Vagina (tissue), 2 donors: ENCODE data around the gene UPP2. TPM values are rescaled to one million over a fixed set of nuclear protein-coding genes. Genes with fewer than 3 reads are reported as not detected.

Experiments used
- DNase-seq, 2 donors: peaks; one replicate each; pipeline ENCODE4 v3.0.0-alpha.2; 2017; ENCODE audit errors: extremely low spot score in 2 of 2
- H3K27ac ChIP-seq: fragments of 200-600 bp; sonication (generic); one replicate; pipeline ENCODE4 v1.5.1; 2019
- H3K27me3 ChIP-seq: fragments of 200-600 bp; sonication (generic); one replicate; pipeline ENCODE4 v1.5.1; 2019
- H3K36me3 ChIP-seq, 2 donors: fragments of 200-600 bp; sonication (generic); one replicate each; pipeline ENCODE4 v1.5.1; 2017 to 2019
- H3K4me1 ChIP-seq: fragments of 200-600 bp; sonication (generic); one replicate; pipeline ENCODE4 v1.5.1; 2019
- H3K4me3 ChIP-seq, 2 donors: fragments of 200-600 bp; sonication (generic); 1 replicate in 1 of 2; 2 replicates in 1 of 2; pipeline ENCODE4 v1.5.1; 2016 to 2019
- H3K9me3 ChIP-seq: fragments of 200-600 bp; sonication (generic); one replicate; pipeline ENCODE4 v1.5.1; 2019
- POLR2A ChIP-seq, 2 donors: fragments of 450-650 bp; IDR thresholded peaks; one replicate each; pipeline ENCODE4 v1.6.1; 2017; ENCODE audit warnings: antibody characterized with exemption in 2 of 2, mild to moderate bottlenecking in 2 of 2, moderate library complexity in 2 of 2
- POLR2AphosphoS5 ChIP-seq, 2 donors: sonication (generic); formaldehyde crosslinking; IDR thresholded peaks; one replicate each; pipeline ENCODE4 v1.9.0; 2017; ENCODE audit warnings: antibody characterized with exemption in 2 of 2, mild to moderate bottlenecking in 2 of 2, low read depth in 1 of 2; ENCODE audit not compliant: insufficient read depth in 1 of 2
- intact Hi-C: fragments of 100-400 bp; cut with DNase I; formaldehyde crosslinking; loops from one replicate; pipeline ENCODE4 v1.15.1; 2023
- total RNA-seq: library from RNA; depleted of rRNA; stranded (reverse); fragments of >200 nt; gene quantifications from one replicate; pipeline ENCODE4 v1.2.3, GENCODE V29; 2016
- TF ChIP-seq, protein P1 (sequence below), 3 experiments: fragments of 450-650 bp in 2 of 3; fragments of 200-600 bp in 1 of 3; sonication (generic) in 1 of 3; IDR thresholded peaks; one replicate each; pipeline ENCODE4 v1.5.1; 2017 to 2019; ENCODE audit warnings: antibody characterized with exemption in 3 of 3, mild to moderate bottlenecking in 2 of 3, moderate library complexity in 2 of 3

UPP2 gene
- total RNA-seq, 1 donor from 2014 or later: not detected

DNA sequence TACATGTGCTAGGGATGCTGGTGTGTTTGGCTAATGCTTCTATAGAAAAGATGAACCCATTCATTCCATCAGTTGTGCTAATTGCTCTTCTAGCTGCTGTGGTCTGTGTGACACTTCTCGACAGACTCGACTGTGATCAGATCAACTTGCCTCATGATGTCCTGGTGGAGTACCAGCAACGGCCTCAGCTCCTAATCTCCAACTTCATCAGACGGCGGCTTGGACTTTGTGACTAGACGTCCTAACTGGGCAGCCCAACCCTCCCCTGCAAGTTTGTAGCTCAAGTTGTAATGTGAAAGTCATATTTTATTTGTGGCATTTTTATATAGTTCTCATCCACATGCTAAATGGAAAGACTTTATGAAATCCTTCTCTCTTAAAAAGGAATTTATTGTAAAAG is 33.0 kb downstream of the UPP2 start:
- peaks cover 10% of the 10 kb centered on the region for H3K4me1 ChIP-seq
- intact Hi-C loops: no loop called here
- no peaks in the 10 kb centered on the region for H3K9me3 ChIP-seq
- H3K27me3 ChIP-seq: no peaks in the 10 kb centered on the region
- H3K27ac ChIP-seq: no peak overlapping the region
- TF ChIP-seq, protein P1, sequence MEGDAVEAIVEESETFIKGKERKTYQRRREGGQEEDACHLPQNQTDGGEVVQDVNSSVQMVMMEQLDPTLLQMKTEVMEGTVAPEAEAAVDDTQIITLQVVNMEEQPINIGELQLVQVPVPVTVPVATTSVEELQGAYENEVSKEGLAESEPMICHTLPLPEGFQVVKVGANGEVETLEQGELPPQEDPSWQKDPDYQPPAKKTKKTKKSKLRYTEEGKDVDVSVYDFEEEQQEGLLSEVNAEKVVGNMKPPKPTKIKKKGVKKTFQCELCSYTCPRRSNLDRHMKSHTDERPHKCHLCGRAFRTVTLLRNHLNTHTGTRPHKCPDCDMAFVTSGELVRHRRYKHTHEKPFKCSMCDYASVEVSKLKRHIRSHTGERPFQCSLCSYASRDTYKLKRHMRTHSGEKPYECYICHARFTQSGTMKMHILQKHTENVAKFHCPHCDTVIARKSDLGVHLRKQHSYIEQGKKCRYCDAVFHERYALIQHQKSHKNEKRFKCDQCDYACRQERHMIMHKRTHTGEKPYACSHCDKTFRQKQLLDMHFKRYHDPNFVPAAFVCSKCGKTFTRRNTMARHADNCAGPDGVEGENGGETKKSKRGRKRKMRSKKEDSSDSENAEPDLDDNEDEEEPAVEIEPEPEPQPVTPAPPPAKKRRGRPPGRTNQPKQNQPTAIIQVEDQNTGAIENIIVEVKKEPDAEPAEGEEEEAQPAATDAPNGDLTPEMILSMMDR (IDR thresholded peaks at IDR 0.05): no peak
- TF ChIP-seq POLR2AphosphoS5 (IDR thresholded peaks at IDR 0.05; ENCODE audit: insufficient read depth in 1 of 2, low read depth in 1 of 2) (no peak), POLR2A (IDR thresholded peaks at IDR 0.05) (no peak)
- H3K4me3 ChIP-seq: no peak overlapping the region
- H3K36me3 ChIP-seq: no peaks in the 10 kb centered on the region
- no peak for DNase-seq

DNA sequence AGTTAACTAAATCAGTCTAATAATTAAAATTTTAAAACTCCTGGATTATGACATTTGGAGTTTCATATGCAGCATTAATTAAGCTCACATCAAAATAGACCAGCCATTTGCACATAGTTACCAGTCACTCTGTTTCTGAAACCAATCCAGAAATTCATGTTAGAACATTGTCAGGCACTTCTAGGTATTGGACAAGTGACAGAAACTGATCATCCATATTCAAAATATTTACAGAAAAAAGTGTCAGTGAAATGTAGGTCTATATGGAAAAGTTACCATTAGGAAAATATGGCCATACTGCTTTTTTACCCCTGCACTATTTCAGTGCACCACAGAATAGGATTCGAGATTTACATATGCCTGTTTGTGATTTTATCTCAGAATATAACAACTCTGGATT is 33.4 kb downstream of the UPP2 start:
- H3K27me3 ChIP-seq: no peaks in the 10 kb centered on the region
- no peak for TF ChIP-seq POLR2AphosphoS5 (IDR thresholded peaks at IDR 0.05; ENCODE audit: insufficient read depth in 1 of 2, low read depth in 1 of 2)
- no peak for TF ChIP-seq POLR2A (IDR thresholded peaks at IDR 0.05)
- TF ChIP-seq, protein P1 (IDR thresholded peaks at IDR 0.05): no peak
- no peak overlapping the region for H3K4me3 ChIP-seq
- DNase-seq: no peak
- intact Hi-C loops: no loop called here
- H3K27ac ChIP-seq: no peak overlapping the region
- peaks cover 10% of the 10 kb centered on the region for H3K4me1 ChIP-seq
- H3K36me3 ChIP-seq: no peaks in the 10 kb centered on the region
- no peaks in the 10 kb centered on the region for H3K9me3 ChIP-seq

DNA sequence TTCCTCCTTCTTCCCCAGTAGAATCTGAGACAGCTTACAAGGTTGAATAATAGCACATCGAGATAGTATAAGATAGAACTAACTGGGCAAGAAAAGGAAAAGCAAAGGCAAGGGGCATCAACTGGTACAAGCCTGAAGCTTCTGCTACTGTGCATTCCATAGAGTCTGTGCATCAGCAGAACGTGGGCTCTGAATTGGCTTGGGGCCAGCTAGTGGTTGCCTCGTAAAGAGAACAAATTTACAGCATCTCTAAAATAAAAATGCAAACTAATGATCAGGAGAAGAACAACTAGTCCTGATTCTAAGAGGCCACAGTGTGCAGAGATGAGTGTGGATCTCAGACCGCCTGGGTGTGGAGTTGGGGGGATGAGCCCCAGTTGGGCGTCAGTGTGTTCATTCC is 36.6 kb downstream of the UPP2 start:
- Histone ChIP-seq H3K27ac (no peak overlapping the region), H3K36me3 (no peaks in the 10 kb centered on the region), H3K4me1 (no peaks in the 10 kb centered on the region), H3K9me3 (no peaks in the 10 kb centered on the region), H3K27me3 (no peaks in the 10 kb centered on the region), H3K4me3 (no peak overlapping the region)
- TF ChIP-seq POLR2AphosphoS5 (IDR thresholded peaks at IDR 0.05; ENCODE audit: insufficient read depth in 1 of 2, low read depth in 1 of 2): no peak
- no peak for TF ChIP-seq POLR2A (IDR thresholded peaks at IDR 0.05)
- TF ChIP-seq, protein P1 (IDR thresholded peaks at IDR 0.05): no peak
- DNase-seq: no peak
- intact Hi-C loops: no loop called here

GRCh38 chr2:158140201-158140600 is 38.5 kb downstream of the UPP2 start:
- Histone ChIP-seq H3K27me3 (no peaks in the 10 kb centered on the region), H3K9me3 (no peaks in the 10 kb centered on the region), H3K4me3 (no peak overlapping the region), H3K4me1 (no peaks in the 10 kb centered on the region), H3K27ac (no peak overlapping the region), H3K36me3 (no peaks in the 10 kb centered on the region)
- intact Hi-C loops: no loop called here
- TF ChIP-seq, protein P1 (IDR thresholded peaks at IDR 0.05): no peak
- no peak for TF ChIP-seq POLR2A (IDR thresholded peaks at IDR 0.05)
- TF ChIP-seq POLR2AphosphoS5 (IDR thresholded peaks at IDR 0.05; ENCODE audit: insufficient read depth in 1 of 2, low read depth in 1 of 2): no peak
- DNase-seq: no peak

DNA sequence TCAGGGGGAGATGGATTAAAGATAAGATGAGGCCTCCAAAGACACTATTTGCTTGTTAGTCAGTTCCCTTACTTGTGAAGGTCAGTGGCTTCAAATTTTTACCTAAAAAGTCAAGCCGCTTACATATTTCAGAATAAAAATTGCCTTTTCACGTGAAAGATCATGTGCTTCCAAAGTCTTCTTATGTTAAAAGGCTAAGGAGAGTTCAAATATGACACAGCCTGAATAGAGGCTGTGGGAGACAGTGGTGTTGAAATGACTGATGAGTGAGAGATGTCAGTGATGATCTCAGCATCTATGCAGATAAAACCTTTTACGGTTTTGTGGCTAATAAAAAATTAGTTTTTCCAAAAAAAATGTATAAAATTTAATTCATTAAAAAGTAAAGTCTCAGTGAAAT is 40.5 kb downstream of the UPP2 start:
- intact Hi-C loops: no loop called here
- Histone ChIP-seq H3K4me1 (no peaks in the 10 kb centered on the region), H3K27me3 (no peaks in the 10 kb centered on the region), H3K36me3 (no peaks in the 10 kb centered on the region), H3K27ac (no peak overlapping the region), H3K9me3 (no peaks in the 10 kb centered on the region), H3K4me3 (no peak overlapping the region)
- TF ChIP-seq, protein P1 (IDR thresholded peaks at IDR 0.05): no peak
- no peak for TF ChIP-seq POLR2A (IDR thresholded peaks at IDR 0.05)
- no peak for TF ChIP-seq POLR2AphosphoS5 (IDR thresholded peaks at IDR 0.05; ENCODE audit: insufficient read depth in 1 of 2, low read depth in 1 of 2)
- DNase-seq: no peak
